HG02588 (cell line): ENCODE measurements around the gene ATXN7.

Experiments
- ATAC-seq: cut with Tn5 transposase; IDR thresholded peaks from one replicate; pipeline ENCODE4 v1.9.1; 2021; ENCODE audit warnings: mild to moderate bottlenecking, moderate library complexity; ENCODE audit not compliant: unreplicated experiment

ATXN7 gene

GRCh38 chr3:63963496-63963895 is 99.8 kb downstream of the ATXN7 start:
- no peak for ATAC-seq

DNA sequence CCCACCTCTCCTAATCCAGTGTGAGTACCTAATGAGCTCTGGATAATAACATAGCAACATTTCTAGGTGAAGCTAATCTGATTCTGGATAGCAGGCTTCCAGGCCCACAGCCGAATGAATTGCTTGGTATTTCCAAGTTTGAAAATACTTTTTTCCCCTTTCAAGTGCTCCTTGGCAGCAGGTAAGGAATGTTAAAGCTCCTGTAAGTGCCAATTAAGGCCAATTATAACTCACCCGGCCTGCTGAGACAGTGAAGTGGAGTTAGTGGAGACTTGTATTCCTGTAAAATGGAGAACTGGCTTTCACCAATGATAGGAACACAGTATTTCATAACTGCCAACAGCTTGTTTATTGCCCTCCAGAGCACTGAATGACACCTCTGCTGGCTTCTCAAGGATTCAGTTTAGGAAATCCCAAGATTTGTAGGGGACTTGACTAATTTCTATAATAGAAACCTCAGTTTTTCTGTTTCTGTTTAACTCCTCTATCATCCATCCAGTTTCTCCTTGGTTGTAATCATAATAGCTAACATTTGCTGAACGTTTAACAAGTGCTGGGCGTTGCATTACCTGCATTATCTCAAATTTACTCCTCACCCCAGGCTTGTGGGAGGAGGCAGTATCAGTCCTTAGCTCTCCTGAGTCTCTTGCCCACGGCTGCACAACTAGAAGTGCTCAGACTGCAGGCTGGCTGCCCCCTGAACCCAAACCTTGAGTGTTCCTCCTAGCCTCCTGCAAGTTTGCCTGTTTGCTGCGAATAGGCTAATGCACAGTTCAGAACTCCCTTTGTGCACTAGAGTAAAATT is 101.2 kb downstream of the ATXN7 start:
- no peak for ATAC-seq

GRCh38 chr3:63966007-63966406 is 102.3 kb downstream of the ATXN7 start:
- ATAC-seq, result no peak

- ATAC-seq, result no peak
Measured at GRCh38 chr3:63966871-63967270, 103.2 kb downstream of the ATXN7 start.

DNA sequence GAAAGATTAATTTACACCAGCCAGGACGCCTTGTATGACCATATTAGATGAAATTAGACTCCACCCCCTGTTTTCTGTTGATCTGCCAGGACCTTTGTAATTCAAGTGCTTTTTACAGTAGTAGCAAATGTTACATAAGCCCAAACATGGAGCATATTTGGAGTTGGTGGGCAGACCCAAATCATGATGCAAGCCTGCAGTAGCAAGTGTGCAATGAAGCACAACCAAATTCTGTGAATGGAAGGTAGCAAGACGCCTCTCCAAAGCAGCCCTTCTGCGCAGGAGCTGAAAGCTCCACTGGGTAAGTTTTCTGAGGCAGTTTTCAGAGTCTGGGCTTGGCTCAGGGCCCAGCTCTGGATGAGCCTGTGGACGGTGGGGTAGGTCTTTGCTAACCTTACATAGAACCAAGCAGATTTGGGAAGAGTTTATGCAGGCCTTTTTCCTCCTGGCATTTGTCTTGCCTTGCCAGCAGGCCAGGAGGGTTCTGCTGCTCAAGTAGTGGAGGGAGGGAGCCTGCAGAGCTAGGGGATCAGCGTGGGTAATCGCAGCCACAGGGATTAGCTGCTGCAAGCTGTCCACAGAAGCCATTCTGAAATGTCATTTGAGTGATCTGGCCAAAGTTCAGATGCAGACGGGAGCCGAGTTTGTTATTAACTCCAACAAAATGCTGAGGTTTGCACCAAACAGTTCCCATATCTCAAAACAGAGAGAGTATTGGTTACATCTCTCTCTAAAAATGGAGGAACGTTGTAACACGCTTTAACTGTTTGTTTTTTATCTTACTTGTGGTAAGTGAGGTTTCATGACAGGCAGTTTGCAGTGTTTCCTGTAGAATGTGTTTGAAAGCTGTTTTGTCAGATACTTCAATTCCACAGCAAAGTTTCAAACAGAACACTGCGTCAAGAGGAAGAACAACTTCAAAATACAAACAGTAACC is 104.3 kb downstream of the ATXN7 start:
- peak; percentile 53 for ATAC-seq

DNA sequence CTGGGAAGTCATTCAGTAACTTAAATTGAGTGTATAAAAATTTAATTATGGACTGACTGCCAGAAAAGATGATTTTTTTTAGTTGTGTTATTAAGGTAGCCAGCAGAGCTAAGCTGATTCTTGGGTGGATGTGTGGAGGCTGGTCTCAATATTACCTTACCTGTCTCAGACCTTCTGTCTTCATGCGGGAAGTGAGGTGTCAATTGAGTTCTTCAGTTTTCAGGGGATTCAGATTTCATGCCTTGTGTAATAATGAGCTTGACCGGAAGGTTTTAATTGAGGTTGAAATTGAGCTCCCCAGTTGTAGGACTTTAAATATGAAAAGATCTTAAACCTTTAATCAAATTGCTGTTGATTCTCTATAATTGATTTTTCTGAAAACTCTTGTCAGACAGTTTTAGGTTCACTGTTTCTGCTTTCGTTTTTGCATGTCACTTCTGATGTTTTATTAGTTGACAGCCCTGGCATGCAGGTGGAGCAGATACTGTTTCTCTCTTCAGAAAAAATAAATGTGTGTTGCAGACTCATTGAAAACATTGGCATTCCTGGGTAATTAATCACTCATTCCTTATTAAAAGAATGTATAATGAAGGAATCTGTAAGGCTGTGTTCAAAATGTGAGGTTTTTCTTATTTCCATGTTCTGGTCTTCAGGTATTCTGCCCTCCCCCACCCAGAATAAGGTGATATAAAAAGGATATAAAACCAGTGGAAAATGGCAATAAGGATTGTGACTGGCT is 105.1 kb downstream of the ATXN7 start:
- ATAC-seq, result peak; percentile 17

DNA sequence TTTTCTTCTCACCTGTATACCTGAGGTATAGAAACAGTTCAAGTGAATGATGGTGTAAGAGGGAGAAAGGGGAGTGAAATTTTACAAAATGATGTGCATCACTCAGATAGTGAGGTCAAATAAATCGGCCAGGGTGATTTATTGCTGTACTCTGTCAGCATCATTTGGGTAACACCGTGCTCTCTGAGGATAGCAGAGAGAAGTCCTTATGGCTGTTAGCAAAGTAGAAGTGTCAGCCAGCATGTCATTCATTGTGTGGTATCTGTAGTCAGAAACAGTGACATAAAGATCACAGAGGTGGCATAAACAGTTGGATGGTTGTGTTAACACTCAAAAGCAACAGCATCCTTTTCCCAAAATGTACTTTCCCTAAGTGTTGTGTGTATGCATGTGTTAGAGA is 106.2 kb downstream of the ATXN7 start:
- no peak for ATAC-seq

- ATAC-seq, result no peak
Measured at GRCh38 chr3:63970631-63971475, 107.2 kb downstream of the ATXN7 start.

DNA sequence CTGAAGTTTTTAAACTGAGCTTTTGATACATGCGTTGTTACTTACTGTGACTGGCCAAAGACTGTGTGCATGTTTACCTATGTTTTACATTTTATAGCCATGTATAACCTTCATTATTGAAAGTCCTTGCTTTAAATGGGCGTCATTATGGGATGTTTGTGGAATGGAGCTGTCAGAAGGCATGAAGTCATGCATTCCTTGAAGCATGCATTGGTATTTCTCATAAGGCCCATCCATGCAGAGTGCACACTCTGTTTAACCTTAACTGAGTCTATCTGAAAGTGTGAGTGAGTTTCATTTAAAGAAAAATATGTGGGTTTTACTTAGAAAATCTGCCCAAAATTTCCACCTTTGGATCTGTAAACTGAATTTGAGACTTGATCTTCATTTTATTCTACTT is 108.5 kb downstream of the ATXN7 start:
- ATAC-seq, result no peak

- no peak for ATAC-seq
Measured at GRCh38 chr3:63972987-63973386, 109.3 kb downstream of the ATXN7 start.

GRCh38 chr3:63973406-63973805 is 109.7 kb downstream of the ATXN7 start:
- no peak for ATAC-seq

- ATAC-seq, result no peak
Measured at GRCh38 chr3:63974451-63974850, 110.8 kb downstream of the ATXN7 start.

- ATAC-seq, result no peak
Measured at GRCh38 chr3:63975723-63976122, 112.1 kb downstream of the ATXN7 start.

DNA sequence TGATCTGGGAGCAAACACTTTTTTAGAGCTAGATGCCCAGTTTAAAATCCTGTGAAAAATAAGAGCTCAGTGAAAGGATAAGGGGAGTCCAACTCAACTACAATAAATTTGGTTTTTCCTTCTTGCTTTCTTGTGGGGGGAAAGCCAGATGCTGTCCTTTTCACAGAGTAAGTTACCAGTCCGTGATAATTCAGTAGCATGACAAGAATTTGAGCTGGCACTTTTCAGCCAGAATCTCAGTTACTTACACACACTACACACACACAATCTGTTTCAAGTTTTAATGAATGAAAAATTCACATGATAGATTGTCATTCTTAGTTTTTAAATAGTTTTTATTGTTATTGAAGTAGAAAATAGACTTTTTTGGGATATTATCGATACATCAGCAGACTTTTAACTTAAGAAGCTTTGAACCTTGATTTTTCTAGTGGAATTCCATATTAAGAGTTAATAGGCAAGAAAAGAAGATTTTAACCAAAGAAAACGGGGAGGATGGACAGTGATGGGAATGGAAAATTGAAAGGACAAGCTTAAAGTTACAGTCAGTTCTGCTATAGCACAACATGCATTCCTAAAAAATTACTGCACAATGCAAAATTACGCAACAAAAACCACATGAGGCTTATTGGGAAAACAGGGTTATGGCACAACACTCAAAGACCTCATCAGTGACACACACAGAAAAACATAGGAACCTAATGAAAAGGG is 112.6 kb downstream of the ATXN7 start:
- ATAC-seq, result no peak

DNA sequence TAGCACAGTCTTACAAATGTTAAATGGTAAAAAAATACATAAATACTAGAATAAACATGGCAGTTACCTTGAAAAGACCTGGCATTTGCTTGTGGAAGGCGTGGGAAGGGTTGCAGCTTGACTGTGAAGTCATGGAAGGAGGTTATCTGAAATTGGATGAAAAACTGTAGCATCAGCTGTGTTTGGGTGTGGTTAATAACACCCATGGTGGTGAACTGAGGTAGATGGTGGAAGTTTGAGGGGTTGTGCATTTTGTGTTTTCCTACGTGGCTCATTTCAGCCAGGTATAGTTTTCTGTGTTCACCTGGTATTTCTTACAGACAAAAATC is 113.2 kb downstream of the ATXN7 start:
- no peak for ATAC-seq

DNA sequence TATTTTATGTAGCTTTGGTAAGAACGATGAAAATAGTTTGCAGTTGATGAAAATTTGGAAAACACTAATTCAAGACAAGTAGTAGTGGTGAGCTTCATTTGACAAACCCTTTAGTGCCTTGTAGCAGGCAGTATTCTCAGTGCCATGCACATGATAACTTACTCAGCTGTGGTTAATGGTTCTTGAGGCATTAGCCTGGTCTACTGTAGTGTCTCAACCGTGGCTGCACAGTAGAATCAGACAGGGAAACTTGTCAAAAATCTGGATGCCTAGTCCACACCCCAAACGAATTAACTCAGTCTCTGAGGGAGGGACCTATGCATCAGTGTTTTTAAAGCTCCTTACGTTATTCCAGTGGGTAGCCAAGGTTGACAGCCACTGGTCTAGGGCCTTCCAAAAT is 114.2 kb downstream of the ATXN7 start:
- ATAC-seq, result no peak

DNA sequence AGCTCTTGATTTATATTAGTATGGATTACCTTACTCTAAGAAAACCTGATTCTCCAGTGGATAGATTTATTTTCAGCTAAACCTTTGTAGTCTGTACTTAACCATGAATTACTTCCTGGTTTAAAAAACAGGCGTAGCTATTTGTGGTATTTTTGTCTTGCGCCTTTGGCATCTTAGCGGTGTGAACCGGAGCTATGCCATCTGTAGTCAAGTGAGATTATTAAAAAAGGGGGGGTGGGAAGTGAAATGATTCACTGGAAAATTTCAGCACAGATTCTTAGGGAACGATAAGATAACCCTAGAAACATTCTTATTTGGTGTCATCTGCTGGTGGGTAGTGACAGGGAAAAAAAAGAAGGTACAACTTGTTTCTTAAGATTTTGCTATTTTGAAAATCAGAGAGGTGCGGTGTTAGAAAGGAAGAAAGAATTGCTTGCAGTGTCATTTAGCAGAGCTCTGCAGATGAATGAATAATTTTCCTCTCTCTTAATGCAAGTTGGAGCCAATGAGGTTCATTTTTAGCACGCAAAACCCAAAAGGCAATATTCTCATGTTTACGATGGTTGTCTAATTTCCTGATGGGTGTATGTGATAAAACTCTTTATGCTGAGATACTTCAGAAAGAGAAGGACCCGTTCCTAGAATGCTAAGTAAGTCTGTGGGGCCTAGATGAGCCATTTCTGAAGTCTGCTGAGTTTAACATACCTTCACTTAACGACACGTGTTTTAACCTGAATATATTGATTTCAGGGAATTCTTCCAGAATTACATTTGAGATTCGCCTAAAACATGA is 115.6 kb downstream of the ATXN7 start:
- ATAC-seq, result no peak

DNA sequence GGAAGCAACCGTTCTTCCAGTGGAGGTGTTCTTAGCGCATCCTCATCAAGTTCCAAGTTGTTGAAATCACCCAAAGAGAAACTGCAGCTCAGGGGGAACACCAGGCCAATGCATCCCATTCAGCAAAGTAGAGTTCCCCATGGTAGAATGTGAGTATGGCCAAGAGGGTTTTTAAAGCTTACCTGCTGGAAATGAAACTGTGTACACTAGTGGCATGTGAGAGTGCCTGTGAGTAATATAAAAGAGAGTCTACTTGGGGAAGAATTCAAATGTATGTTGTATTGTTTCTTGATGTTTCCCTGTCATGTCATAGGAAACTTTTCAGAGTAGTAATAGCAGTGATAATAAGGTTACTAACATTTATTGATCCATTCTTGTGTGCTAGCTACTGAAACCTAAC is 116.4 kb downstream of the ATXN7 start:
- ATAC-seq, result no peak

DNA sequence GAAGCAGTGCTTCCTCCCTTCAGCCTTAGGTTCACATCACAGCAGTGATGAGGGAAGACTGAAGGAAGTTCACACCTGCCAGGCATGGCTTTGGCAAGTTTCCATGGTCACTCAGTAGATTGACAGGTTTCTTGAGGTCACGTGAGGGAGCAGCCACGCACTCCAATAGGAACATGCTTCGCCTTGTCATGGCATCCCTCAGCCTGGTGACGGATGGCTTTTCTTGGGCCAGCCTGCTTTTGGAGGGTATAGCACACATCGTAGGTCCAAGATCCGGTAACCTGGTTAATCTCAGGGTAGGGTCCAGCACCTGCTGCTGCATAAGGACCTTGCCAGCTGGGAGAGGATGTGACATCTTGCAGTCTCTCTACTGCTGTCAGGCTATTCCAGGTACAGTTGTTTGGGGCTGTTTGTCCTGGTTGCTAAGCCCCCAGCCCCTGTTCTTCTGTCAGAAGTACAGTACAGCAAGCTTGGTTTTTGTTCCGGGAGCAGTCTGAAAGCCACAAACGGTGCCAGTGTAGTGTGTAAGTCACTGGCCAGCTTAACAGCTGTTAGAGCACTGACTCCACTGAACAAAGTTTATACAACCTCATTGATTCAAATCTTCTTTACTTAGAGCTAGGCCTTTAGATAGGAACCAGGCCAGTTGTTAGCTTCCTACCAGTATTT is 117.3 kb downstream of the ATXN7 start:
- no peak for ATAC-seq
